ENCODE data around the gene COLEC12.
A peak's percentile ranks its signal among the peaks of the same experiment; 100 is the strongest.

Gene COLEC12

GRCh38 chr18:289026-289425 lies 211.5 kb downstream of the COLEC12 start:
- DNase-seq (ENCODE audit: low read depth), result no peak

GRCh38 chr18:286515-287310 lies 213.8 kb downstream of the COLEC12 start:
- DNase-seq (ENCODE audit: low read depth), result peak; percentile 21

GRCh38 chr18:285817-286216 lies 214.7 kb downstream of the COLEC12 start:
- DNase-seq (ENCODE audit: low read depth), result no peak

- DNase-seq (ENCODE audit: low read depth), result no peak
Observed at GRCh38 chr18:275486-275885, 225.0 kb downstream of the COLEC12 start.

- DNase-seq (ENCODE audit: low read depth), result no peak
Observed at GRCh38 chr18:274313-274712, 226.2 kb downstream of the COLEC12 start.

- no peak for DNase-seq (ENCODE audit: low read depth)
Observed at GRCh38 chr18:273525-273924, 227.0 kb downstream of the COLEC12 start.

GRCh38 chr18:272650-273049 lies 227.9 kb downstream of the COLEC12 start:
- DNase-seq (ENCODE audit: low read depth), result no peak

- no peak for DNase-seq (ENCODE audit: low read depth)
Observed at GRCh38 chr18:269480-270095, 230.9 kb downstream of the COLEC12 start.

- peak; percentile 87 for DNase-seq (ENCODE audit: low read depth)
Observed at GRCh38 chr18:267688-268552, 232.6 kb downstream of the COLEC12 start, which contains the start of gene THOC1. Gene THOC1 (minus strand): TSS chr18:268047. CDS start chr18:268019, 28 bp downstream.

- DNase-seq (ENCODE audit: low read depth), result no peak
Observed at GRCh38 chr18:267380-267687, 233.2 kb downstream of the COLEC12 start.
